GDM1 (cell line): ENCODE results near the gene ITGA3.
"Not testable (repeated sequence)": the region's sequence is repeated elsewhere in the genome, so short reads cannot be mapped to it uniquely, and the experiment has no call there.

Experiments used
- DNase-seq: peaks from one replicate; lab custom pipeline; 2025; lab: John Stamatoyannopoulos, UW

The ITGA3 gene

DNA sequence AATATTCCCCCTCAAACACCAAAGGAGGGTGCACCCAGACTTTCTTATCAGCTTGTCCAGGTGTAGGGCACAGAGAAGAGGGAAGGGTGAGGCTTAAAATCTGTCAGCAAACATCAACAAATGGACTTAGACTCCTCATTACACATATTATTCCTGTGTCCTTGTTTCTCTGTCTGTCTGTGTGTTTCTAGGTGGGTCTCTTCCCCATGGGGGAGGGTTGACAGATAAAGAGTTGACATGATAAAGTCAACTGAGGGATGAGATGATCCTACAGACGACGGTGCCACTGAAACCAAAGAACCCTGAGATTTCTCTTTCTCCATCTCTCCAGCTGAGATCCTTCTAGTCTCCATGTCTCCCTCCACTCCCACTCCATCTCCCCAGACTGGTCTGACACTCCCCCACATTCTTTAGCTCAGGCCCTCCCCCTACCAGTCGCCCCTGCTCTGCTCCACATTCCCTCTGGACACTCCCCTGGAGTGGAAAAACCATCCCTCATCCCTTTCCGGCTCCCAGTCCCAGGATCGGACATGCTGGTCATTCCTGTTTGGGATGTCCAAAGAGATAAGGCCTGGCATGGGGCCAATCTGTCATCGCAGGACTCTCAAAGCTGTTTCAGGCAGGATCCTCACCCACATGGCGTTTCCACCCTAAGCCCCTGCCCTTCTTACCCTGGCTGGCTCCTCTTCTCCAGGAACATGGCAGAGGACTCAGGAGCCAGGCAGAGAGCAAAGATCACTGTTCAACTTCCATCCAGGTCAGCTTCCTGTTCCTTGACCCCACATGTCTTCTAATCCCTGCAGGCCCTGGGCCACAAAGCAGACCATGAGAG lies 2.9 kb upstream of the ITGA3 start:
- no peak for DNase-seq

DNA sequence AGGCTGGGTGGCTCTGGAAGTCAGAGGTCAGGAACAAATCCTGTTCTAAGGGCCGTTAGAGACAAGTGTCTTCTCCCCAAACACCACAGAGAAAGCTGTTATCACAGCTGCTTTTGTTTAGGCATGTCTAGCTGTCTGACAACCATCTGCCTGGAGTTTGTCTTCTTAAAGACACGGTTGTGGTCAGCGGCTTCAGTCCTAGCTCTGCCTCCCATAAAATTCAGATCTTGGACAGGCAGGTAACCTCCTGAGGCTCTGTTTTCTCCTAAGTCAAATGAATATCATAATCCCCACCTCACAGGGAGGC lies 2.3 kb upstream of the ITGA3 start:
- no peak for DNase-seq

DNA sequence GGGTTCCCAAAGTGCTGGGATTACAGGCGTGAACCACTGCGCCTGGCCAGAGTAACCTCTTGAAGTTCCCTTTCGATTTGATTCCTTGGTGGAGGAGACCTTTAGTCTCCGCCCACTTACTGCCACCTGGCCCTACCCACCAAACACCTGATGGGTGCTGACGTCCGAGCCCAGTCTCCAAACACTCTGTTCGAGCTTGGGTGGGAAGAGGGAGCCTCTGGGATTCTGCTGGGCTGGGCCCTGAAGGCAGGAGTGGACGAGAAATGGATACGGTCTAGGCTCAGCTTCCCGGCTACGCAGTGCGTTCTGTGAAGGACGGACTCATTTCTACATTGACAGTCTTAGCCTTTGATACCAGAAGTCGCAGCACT lies 870 bp upstream of the ITGA3 start:
- DNase-seq, result no peak

DNA sequence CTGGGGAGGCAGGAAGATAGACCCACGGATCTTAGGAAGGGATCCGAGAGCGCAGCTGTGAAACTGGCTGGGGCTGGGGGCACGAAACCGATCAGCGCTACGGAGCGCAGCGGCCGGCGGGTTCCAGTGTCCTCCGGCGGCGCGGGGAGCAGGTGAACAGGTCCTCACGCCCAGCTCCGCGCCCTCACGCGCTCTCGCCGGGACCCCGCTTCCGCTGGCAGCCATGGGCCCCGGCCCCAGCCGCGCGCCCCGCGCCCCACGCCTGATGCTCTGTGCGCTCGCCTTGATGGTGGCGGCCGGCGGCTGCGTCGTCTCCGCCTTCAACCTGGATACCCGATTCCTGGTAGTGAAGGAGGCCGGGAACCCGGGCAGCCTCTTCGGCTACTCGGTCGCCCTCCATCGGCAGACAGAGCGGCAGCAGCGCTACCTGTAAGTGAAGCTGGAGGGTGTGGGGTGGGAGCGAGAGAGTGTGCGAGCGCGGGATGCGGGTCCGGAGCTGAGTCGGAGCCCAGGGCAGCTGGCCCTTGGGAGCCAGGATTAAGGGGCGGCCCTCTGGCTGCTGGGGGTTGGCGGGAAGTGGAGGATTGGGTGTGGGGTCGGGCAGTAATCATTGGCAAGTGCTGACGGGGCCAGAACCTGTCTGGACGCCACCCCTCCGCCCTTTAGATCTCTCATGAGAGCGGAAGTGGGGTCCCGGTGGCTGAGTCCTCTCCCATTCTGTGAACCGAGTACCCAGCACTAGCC lies 479 bp downstream of the ITGA3 start:
- no peak for DNase-seq

DNA sequence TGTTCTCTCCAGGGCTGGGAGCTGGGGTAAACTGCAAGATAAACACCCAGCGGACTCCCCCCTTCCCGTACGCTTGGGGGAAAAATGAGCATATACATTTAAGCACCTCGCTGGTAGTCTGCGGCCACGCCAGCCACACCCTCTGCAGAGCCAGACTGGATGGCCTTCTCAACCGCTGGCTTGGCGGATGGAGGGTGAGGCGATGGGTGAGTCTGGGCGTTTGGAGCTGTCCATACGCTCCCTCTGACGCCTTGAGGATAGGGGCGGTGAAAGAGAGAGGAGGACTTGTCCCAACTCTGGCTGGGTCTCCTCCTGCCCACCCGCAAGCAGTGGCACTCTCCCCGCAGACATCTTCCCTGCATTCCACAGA lies 1.0 kb downstream of the ITGA3 start:
- DNase-seq, result no peak

DNA sequence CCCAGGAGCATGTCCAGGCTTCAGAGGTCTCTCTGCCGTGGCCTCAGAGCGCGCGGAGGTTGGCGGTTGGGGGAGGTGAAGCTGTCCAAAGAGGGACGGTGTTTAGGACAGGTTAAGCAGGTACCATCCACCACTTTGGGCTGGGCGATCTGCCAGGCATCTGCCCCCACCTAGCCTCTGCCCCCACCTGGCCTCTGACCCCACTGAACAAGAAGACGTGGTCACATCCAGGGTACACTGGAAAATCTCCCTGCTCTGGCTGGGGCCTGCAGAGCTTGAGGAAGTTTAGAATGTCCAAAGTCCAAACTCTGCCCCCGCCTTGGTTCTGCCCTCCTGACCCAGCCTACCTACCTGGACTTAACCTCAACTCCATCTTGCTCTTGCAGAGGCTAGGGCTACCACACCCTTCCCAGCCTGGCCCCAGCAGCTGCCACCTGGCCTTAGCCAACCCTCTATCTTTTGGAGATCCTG lies 1.6 kb downstream of the ITGA3 start:
- no peak for DNase-seq

DNA sequence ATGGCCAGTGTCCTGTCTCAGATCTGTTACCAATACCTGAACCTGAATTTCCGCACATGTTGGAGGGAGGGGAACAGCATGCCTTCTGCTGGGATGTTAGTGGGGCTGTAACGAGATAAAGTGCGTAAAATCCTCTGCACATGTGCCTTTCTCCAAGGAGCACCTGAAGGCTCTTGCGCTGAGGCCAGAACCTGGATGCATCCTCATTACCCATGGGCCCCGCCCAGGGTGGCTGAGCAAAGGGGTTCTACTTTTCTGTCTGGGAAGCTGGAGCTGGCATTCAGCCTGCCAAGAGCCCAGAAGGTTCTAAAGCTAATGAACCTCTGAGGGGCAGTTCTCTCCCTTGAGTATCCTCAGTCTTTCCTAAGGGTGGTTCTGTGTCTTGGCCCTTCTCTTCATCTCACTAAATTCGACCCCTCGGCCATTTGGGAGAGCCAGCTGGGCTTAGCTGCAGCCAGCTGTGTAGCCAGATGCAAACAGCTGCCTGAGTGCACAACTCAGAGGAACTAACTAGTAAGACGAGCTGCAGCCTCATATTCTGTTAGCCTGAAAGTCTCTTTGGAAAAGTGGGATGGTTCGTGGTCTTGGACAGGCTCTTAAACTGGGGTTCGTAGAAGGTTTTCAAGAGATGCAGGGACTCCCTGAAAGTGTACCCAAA lies 2.5 kb downstream of the ITGA3 start:
- no peak for DNase-seq

DNA sequence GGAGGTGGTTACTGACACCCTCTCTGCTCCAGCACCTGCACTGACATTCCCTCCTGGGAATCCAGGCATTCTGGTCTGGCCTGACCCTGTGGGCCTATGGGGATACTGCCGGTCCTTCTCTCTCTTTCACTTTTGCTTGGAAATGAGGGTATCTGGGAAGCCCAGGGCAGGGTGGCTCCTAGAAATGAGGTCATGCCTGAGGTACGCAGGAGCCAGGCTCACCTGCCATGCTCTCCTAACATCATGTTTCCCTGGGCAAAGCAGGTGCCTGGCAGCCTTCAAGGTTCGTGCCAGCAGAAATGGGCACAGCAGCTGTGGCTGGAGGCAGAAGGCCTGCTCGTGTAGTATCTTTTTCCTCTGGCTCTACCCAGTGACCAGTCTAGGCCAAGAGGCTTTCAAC lies 3.3 kb downstream of the ITGA3 start:
- DNase-seq, result no peak

DNA sequence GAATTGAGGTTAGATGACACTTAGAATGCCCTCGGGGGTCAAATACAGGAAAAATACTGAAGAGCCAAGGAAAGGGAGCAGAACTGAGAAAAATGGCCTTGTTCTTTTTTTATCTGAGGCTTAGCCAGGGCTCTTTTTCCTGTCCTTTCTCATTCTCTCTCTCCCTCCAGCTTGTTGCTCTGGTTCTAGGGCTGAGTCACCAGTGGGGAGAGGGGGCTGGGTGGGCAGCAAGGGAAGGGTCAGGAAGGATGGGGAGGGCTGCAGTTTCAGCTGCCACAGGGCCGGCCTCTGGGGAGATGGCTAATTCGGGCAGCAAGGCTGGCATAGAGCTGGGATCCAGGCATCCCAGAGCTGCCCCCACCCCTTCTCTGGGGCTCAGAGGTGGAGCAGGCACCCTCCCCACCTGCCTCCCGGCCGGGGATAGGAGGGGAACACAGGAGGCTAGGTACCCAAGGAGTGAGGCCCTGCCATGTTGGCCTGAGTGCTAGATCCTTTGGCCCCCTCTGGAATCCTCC lies 3.9 kb downstream of the ITGA3 start:
- DNase-seq, result no peak

DNA sequence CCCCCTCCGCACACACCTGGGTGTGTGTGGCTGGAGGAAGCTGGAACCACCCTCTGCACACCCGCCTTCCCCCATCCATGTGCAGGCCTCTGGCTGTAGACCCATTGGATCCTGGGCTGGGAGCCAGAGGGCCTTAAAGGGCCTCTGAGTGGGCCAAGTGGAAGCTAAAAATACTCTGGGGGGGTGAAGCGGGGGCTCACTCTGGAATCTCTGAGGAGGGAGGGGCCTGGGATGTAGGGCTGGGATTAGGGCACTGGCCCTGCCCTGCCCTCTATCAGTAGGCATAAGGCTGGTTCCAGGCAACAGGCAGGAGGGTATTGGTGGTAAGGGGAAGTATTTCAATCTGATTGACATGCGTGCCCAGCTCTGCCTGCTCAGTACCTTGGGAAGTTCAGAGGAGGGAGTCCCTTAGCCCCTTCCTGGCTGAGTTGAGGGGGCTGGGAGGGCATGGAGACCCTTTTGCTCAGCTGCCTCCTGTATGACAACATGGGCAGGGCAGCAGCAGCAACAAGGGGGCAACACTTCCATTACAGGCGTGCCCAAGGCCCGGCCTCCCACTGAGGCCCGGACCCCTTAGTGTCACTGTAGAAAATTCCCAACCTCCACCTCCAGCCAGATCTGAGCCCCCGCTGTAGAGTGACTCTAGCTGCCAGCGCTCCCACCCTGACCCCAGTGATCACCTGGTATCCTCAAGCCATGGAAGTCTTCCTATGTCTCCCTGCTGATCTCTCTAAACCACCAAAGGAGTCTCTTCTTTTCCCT lies 5.2 kb downstream of the ITGA3 start:
- no peak for DNase-seq

DNA sequence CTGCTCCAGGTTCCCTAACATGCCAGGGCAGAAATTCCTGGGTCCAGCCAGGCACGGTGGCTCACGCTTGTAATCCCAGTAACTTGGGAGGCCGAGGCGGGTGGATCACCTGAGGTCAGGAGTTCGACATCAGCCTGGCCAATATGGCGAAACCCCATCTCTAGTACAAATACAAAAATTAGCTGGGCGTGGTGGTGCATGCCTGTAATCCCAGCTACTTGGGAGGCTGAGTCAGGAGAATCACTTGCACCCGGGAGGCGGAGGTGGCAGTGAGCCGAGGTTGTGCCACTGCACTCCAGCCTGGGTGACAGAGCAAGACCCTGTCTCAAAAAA lies 5.8 kb downstream of the ITGA3 start:
- not testable (repeated sequence) for DNase-seq

DNA sequence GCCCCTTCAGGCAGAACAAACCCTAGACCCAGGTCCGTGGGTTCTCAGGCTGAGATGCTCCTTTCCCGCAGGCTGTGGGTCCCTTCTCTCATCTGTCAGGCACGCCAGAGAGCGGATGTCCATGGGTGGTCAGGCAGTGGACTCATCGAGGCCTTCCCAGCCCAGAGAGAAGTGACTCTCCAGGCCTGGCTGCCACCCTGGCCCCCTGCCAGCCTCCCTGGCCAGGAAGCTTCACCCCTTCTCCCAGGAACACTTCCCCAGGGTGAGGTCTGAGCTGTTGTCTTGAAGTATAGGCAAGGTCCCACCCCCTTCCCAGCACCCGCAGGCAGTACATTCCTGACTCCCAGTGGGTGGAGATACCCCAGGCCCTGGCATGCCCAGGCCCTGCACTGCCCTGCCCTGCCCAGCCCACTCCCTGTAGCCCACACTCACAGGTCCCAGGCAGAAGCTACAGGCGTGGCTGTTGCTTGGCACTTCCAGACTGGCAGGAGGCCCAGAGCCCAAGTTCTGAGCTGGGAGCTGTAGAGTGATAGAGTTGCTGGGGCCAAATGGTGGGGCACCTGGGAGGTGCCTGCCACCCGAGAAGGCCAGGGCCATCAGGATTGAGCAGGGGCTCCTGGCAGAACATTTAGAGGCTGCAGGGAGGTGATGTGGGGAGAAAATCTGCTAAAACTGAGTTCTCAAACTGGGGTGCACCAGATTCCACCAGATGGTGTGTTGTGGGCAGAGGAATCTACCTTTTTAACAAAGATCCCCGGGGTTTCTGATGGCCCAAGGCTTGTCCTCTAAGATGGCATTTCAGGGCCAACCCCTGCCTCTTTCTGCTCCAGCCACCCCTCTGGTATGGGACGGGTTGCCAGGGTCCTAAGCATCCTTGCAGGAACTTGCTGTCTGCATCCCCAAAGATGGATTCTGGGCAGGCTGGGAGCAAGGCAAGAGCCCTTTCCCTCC lies 6.7 kb downstream of the ITGA3 start:
- DNase-seq, result no peak

DNA sequence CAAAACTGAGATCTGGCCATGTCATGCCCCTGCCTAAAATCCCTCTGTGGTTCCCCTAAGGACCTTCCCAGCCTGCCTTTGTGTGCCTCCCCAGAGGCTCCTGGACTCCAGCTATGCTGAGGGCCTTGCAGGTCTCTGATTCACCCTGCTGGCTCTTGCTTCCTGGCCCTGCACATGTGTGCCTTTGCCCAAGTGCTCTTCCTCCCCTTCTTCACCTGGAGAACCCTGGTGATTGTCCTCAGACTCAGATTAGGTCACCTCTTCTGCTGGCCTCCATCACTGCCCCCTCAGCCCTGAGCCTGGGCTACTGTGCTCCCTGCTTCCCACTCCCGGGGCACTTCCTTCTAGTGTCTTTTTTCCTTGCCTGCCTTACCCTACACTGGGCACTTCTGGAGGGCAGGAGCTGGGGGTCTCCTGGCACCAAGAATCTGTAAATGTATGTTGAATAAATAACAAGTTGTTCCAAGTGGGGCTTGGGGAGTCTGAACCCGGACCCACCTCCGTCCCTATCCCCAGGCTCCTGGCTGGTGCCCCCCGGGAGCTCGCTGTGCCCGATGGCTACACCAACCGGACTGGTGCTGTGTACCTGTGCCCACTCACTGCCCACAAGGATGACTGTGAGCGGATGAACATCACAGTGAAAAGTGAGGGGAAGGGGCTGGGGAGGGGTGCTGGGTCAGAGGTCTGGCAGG lies 7.8 kb downstream of the ITGA3 start:
- no peak for DNase-seq

DNA sequence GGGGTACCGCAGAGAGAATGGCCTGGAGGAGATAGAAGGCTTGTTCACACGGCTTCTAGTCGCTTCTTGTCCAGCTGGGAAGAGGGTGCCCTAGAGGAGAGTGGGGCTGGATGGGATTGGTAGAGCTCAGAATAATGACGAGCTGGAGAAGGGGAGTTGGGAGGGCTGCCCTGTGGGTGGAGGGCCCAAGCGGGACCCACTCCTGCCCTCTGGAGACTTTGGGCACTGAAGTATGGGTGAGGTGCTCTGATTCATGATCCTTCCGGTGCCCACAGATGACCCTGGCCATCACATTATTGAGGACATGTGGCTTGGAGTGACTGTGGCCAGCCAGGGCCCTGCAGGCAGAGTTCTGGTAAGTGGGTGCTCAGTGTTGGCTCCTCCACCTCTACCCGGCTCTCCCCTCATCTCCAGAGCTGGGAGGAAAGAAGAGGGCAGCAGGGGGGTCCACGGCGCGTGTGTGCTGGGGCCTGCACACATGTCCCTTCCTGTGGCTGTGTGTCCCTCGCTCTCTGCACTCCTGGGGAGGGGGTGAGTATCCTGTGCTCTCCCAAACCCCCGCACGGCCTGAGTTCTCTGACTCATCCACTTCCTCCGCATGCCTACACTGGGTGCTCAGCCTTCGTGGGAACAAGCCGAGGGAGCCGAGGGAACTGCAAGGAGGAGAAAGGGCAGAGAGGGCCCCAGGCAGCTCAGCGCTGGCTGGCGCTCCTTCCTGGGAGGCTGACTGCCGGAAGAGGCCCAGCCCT lies 8.5 kb downstream of the ITGA3 start:
- DNase-seq, result no peak

DNA sequence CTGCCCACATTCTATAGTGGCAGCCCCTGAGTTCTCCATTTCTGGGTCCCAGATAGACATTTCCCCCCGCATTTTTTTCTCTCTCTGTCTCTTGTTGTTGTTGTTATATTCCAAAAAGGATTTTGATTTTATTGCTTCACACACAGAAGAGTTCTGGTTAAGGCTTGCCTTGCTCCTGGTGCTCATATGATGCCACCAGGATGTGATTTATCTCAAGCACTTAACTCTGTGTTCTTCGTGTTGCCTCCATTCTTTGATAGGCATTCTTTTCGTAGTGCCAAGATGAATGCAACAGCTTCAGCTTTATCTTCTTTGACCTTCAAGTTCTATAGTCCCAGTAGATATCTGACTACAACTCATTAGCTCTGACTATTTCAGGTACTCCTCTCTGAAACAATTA lies 9.1 kb downstream of the ITGA3 start:
- no peak for DNase-seq

DNA sequence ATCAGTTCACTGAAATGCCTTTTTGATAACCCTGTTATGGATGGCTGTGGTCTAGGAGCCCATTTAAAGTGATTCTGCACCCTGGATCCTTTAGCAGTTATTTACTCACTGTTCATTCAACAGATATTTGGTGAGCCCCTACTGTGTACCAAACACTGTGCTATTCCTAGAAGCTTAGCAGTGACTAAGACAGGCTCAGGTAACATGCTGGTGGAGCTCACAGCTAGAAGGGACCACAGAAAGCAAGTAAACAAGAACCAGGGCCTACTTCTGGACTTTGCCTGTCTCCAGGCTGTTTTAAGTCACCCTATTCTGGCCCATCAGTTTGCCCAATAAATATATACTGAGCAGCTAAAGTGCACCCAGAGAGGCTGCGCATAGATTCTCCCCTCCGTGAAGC lies 11.1 kb downstream of the ITGA3 start:
- DNase-seq, result no peak

DNA sequence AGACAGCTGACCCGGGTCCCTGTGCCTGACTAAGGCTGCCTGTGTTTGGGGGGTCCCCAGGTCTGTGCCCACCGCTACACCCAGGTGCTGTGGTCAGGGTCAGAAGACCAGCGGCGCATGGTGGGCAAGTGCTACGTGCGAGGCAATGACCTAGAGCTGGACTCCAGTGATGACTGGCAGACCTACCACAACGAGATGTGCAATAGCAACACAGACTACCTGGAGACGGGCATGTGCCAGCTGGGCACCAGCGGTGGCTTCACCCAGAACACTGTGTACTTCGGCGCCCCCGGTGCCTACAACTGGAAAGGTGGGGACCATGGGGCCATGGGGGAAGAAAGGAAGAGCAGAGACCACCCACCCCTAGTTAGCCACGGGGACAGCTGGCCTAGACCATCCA lies 12.1 kb downstream of the ITGA3 start:
- no peak for DNase-seq

DNA sequence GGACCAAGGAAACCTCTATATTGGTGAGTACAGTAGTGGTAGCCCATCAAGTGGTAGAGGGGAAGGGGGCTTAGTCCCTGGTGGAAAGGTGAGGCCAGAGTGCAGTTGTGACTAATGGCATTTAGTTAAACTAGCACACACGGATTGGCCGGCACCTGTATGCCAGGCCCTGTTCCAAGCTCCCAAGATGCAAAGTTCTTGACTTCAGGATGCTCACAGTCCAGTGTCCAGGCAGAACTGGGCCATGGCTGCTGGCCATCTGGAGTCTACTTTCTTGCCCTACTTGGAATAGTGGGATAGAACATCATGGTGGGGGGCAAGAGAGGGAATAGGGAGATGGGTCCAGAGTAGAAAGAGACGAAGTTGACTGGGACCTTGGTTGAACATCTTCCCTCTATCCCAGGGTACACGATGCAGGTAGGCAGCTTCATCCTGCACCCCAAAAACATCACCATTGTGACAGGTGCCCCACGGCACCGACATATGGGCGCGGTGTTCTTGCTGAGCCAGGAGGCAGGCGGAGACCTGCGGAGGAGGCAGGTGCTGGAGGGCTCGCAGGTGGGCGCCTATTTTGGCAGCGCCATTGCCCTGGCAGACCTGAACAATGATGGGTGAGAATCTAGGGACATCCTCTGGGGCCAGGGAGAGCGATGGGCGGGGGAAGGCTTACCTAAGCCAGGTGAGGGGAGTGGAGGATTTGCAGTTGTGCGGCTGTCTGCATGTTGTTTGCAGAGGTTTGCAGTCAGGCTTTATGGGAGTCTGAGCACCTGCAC lies 15.2 kb downstream of the ITGA3 start:
- DNase-seq, result no peak

DNA sequence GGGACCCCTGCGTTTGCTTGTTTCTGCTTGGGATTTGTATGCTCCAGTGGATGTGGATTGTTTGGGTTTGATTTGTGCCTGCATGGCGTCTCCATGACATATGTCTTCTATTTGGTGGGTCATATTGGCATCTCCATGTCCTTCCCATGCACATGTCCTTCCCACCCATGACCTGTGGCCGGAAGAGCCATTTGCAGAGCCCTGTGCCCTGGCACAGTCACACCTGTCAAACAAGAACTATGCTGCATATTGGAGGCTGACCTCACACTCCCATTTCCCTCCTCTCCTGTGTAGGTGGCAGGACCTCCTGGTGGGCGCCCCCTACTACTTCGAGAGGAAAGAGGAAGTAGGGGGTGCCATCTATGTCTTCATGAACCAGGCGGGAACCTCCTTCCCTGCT lies 15.8 kb downstream of the ITGA3 start:
- no peak for DNase-seq
